H1 (cell line): ENCODE measurements around the gene SHC3.

ENCODE experiments used
- ASH2L ChIP-seq: fragments of 200-600, 300-600 bp; sonication (generic); IDR thresholded peaks from one replicate; pipeline ENCODE4 v1.7.1; 2017; ENCODE audit warnings: low read length
- EZH2 ChIP-seq: fragments of 200-600 bp; sonication (generic); IDR thresholded peaks from 2 replicates; pipeline ENCODE4 v1.7.1; 2012; ENCODE audit warnings: low read depth, mild to moderate bottlenecking, moderate library complexity, low read length, inconsistent platforms; ENCODE audit not compliant: severe bottlenecking
- JUND ChIP-seq: IDR thresholded peaks from 2 replicates; pipeline ENCODE4 v1.6.1; 2011; ENCODE audit warnings: mild to moderate bottlenecking, improper control_type of control experiment, low read length
- KDM5A ChIP-seq: fragments of 200-600 bp; IDR thresholded peaks from 2 replicates; pipeline ENCODE4 v1.7.1; 2012; ENCODE audit warnings: mild to moderate bottlenecking, low read length, inconsistent platforms, mixed read lengths
- PHF8 ChIP-seq: fragments of 200-600 bp; sonication (generic); conservative IDR thresholded peaks from 2 replicates; pipeline ENCODE4 v1.7.1; 2012; ENCODE audit warnings: low read depth, mild to moderate bottlenecking, inconsistent platforms, low read length, moderate library complexity
- POLR2A ChIP-seq, 2 experiments: IDR thresholded peaks; 1 replicate in 1 of 2; 2 replicates in 1 of 2; pipeline ENCODE4 v1.6.1; 2011; ENCODE audit warnings: low read depth in 2 of 2, low read length in 2 of 2, mild to moderate bottlenecking in 2 of 2; ENCODE audit errors: control extremely low read depth in 1 of 2
- TAF1 ChIP-seq: IDR thresholded peaks from 2 replicates; pipeline ENCODE4 v1.6.1; 2011; ENCODE audit warnings: mild to moderate bottlenecking, low read depth, low read length
- TF ChIP-seq, protein P1 (sequence below), 3 experiments: IDR thresholded peaks; 1 replicate in 2 of 3; 2 replicates in 1 of 3; pipeline versions ENCODE4 v1.5.1 to v1.6.1; 2011; ENCODE audit warnings: low read length in 3 of 3, mild to moderate bottlenecking in 3 of 3, inconsistent platforms in 2 of 3, low read depth in 1 of 3, moderate library complexity in 1 of 3; ENCODE audit not compliant: insufficient read depth in 1 of 3; ENCODE audit errors: control extremely low read depth in 1 of 3
- TF ChIP-seq, protein P2 (sequence below): IDR thresholded peaks from 2 replicates; pipeline ENCODE4 v1.6.1; 2012; ENCODE audit warnings: inconsistent platforms
- TF ChIP-seq, protein P3 (sequence below): IDR thresholded peaks from 2 replicates; pipeline ENCODE4 v1.6.1; 2012; ENCODE audit warnings: low read length, inconsistent platforms

DNA sequence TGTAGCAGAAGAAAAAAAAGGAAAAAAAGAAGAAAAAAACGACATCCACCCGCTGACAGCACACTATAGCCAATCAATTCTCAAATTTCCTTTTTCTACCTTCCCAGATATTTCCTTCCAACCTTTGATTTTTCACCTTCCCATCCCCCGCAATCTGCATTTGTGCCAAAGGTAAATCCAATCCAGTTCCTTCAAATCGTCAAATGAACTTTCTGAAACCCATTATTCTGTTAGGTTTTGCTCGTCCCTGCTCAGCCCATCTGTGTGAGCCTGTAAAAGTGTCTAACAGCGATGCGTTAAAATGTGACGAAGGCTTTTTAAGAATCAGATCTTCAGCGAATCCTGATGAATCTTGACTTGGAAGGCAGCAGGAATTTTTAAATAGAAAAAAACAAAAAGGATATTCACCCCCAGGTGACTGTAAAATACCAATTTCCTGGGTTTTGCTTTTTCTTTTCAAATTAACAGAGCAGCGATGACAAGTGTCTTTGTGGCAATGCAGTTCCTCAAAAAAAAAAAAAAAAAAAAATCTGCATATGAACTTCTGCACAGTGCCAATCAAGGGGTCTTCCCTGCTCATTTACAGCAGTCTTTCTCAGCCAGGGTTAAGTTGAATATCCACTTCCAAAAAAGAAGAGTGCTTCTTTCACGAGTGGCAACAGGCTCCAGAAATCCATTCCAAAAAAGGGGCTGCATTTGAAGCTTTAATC is 367 bp upstream of the SHC3 start:
- TF ChIP-seq, protein P1, sequence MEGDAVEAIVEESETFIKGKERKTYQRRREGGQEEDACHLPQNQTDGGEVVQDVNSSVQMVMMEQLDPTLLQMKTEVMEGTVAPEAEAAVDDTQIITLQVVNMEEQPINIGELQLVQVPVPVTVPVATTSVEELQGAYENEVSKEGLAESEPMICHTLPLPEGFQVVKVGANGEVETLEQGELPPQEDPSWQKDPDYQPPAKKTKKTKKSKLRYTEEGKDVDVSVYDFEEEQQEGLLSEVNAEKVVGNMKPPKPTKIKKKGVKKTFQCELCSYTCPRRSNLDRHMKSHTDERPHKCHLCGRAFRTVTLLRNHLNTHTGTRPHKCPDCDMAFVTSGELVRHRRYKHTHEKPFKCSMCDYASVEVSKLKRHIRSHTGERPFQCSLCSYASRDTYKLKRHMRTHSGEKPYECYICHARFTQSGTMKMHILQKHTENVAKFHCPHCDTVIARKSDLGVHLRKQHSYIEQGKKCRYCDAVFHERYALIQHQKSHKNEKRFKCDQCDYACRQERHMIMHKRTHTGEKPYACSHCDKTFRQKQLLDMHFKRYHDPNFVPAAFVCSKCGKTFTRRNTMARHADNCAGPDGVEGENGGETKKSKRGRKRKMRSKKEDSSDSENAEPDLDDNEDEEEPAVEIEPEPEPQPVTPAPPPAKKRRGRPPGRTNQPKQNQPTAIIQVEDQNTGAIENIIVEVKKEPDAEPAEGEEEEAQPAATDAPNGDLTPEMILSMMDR (IDR thresholded peaks at IDR 0.05; ENCODE audit: control extremely low read depth in 1 of 3, insufficient read depth in 1 of 3, low read depth in 1 of 3, low read length in 3 of 3), result no peak
- TF ChIP-seq ASH2L (no peak), JUND (no peak), KDM5A (no peak), PHF8 (no peak), EZH2 (no peak), POLR2A (IDR thresholded peaks at IDR 0.05; ENCODE audit: control extremely low read depth in 1 of 2, low read depth in 2 of 2, low read length in 2 of 2) (no peak), TAF1 (no peak)
- TF ChIP-seq, protein P2, sequence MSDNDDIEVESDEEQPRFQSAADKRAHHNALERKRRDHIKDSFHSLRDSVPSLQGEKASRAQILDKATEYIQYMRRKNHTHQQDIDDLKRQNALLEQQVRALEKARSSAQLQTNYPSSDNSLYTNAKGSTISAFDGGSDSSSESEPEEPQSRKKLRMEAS, result no peak
- TF ChIP-seq, protein P3, sequence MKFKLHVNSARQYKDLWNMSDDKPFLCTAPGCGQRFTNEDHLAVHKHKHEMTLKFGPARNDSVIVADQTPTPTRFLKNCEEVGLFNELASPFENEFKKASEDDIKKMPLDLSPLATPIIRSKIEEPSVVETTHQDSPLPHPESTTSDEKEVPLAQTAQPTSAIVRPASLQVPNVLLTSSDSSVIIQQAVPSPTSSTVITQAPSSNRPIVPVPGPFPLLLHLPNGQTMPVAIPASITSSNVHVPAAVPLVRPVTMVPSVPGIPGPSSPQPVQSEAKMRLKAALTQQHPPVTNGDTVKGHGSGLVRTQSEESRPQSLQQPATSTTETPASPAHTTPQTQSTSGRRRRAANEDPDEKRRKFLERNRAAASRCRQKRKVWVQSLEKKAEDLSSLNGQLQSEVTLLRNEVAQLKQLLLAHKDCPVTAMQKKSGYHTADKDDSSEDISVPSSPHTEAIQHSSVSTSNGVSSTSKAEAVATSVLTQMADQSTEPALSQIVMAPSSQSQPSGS, result no peak
